Measurements from ENCODE around the gene GM2A.

- TF ChIP-seq PBX3 (IDR thresholded peaks at IDR 0.05) = no peak
- TF ChIP-seq, protein P1, sequence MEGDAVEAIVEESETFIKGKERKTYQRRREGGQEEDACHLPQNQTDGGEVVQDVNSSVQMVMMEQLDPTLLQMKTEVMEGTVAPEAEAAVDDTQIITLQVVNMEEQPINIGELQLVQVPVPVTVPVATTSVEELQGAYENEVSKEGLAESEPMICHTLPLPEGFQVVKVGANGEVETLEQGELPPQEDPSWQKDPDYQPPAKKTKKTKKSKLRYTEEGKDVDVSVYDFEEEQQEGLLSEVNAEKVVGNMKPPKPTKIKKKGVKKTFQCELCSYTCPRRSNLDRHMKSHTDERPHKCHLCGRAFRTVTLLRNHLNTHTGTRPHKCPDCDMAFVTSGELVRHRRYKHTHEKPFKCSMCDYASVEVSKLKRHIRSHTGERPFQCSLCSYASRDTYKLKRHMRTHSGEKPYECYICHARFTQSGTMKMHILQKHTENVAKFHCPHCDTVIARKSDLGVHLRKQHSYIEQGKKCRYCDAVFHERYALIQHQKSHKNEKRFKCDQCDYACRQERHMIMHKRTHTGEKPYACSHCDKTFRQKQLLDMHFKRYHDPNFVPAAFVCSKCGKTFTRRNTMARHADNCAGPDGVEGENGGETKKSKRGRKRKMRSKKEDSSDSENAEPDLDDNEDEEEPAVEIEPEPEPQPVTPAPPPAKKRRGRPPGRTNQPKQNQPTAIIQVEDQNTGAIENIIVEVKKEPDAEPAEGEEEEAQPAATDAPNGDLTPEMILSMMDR (IDR thresholded peaks at IDR 0.05) = no peak
- TF ChIP-seq MXI1 (IDR thresholded peaks at IDR 0.05; ENCODE audit: low read depth, low read length) = no peak
Measured at GRCh38 chr5:151213803-151214613, 39.0 kb upstream of the GM2A start.

Data from SK-N-SH (cell line).